NCI-H526 treated with DMSO at 0.1 percent for 48 hours (cell line): Measurements from ENCODE around the gene KMO.

Source experiments
- DNase-seq: peaks from one replicate; lab custom pipeline; 2025; lab: John Stamatoyannopoulos, UW

Gene KMO

DNA sequence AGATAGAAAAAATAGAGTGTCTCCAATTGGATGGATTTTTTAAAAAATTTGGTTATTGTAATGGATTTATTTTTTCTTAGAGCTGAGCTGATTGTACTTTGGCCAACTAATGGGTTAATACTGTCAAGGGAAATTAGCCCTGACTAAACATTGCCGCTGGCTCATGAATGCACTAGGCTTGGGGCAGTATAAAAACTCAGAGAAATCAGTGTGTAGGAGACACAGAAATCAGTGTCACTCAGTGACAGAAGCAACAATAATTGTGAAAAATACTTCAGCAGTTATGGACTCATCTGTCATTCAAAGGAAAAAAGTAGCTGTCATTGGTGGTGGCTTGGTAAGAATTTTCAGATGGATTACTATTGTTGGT lies at the start of gene KMO:
Gene KMO, plus strand, starts transcription at position 217 of the 370 bp plus-strand sequence. Its CDS starts 67 bp downstream, at position 284.
- no peak for DNase-seq

- DNase-seq: no peak
Observed at GRCh38 chr1:241482761-241483250, 49.4 kb upstream of the KMO start.

DNA sequence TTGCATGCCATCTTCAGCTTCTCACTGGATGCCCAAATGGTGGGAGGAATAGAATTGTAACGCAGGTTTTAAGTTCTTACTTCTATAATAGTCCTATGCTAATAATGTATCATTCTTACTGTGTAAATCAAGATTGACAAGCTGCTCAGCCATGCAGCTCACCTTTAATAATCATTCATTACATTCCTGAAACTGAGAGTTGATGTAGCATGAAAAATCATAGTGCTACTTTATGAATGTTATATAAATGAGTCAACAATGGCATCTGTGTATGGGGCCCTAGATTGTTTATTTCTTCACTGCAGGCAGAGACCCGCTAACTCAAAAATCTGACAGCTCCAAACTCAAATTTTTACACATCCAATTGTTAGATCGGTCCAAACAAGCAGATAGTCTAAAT lies 47.0 kb upstream of the KMO start:
- DNase-seq: no peak

DNA sequence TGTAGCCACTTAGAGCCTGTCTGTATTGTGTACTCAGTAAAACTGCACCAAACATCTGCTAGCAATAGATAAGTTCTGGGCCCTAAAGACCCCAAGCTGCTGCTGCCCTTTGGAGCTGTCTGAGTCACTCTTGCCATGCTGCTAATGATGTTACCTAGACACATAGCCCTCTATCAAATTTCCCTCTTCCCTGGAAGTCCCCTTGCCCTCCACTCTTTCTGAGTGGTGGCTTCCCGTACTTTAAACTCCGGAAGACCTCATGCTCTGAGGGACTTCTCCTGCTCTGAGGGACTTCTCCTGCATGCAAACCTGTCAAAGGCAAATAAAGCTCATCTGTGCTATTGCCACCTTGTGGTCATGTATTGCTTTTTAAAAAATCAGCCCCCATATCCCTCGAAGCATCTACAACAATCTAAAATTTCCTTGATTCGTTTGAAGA lies 46.6 kb upstream of the KMO start:
- no peak for DNase-seq

- DNase-seq: no peak
Observed at GRCh38 chr1:241488739-241489138, 43.4 kb upstream of the KMO start.

DNA sequence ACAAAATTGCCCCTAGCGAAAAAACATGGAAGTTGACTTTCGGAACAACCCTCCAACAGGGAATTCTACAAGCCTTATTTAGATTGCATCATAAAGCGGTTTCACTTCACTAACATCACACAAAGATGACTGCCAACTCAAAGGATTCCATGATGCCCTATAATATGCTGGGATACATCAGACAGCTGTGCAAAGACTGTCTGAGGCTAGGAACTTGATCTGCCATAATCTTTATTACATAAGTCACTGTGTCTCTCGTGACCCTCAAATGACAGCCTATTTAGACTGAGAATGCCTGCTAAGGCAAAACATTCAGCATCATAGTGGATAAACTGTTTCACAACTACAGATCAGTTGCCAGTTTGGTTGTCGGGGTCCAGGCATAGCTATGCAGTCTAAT lies 36.4 kb upstream of the KMO start:
- no peak for DNase-seq

- DNase-seq: no peak
Observed at GRCh38 chr1:241499910-241500309, 32.3 kb upstream of the KMO start.

GRCh38 chr1:241503444-241503843 lies 28.7 kb upstream of the KMO start:
- DNase-seq: no peak

- DNase-seq: no peak
Observed at GRCh38 chr1:241507189-241507863, 24.9 kb upstream of the KMO start.

DNA sequence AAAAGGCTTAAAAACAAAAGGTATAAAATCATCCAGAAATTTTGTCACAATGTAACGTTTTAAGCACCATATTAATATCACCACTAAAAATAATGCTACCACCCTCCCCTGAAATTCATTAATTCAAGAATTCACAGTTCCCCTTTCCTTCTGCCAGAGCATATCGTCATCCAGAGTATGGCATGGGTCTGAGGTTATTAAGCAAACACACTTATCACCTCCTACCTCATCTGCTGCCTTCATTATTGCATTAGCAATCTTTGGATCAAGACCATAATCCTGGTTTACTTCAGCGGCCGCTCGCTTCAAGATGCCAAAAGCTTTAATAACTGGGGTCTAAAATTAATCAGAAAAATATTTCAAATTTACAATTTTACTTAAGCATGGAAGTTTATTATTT lies 18.8 kb upstream of the KMO start:
- no peak for DNase-seq

DNA sequence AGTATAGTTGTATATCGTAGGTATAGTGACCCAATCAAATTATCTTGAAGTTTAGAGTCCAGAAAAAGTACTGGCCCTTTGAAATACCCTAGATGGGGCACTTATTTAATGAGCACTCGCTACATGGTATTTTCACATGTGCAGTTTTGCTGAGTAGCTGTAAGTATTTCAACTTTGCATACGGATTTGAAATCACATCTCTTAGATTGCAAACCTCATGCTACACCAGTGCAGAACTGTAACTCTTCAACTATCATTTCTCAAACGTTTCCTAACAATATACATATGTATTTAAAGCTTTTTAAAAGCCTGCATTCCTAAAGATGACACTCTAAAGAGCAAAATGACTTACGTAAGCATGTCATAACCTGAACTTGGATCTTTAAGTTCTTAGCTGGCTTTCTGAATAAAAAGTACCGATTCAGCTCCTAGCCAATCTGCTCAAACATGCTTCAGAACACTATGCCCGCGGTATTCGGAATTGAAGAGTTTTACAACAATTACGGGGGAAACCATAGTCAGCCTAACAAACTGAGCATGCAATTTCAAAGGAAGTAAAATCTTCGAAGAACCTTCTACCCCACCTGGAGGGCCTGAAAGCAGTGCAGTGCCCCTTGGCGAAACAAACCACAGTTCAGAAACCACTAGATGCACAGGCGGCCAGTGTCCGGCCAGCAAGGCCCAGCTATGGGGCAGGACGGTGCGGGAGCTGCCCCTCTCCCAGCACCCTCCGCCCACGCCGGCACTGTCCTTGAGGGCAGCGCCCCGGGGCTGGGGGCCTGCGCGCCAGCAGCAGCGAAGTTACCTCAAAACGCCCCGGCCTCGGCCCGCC lies 13.5 kb upstream of the KMO start:
- no peak for DNase-seq

GRCh38 chr1:241519308-241520079 lies 12.7 kb upstream of the KMO start, which contains the start of gene FH:
Gene FH (minus strand): TSS chr1:241519755. CDS start chr1:241519722, 33 bp downstream.
- DNase-seq: peak; percentile 92

- no peak for DNase-seq
Observed at GRCh38 chr1:241520080-241520465, 12.1 kb upstream of the KMO start.

- no peak for DNase-seq
Observed at GRCh38 chr1:241521718-241522117, 10.5 kb upstream of the KMO start.

GRCh38 chr1:241525026-241525425 lies 7.2 kb upstream of the KMO start:
- DNase-seq: no peak

GRCh38 chr1:241527146-241527545 lies 5.0 kb upstream of the KMO start:
- no peak for DNase-seq

DNA sequence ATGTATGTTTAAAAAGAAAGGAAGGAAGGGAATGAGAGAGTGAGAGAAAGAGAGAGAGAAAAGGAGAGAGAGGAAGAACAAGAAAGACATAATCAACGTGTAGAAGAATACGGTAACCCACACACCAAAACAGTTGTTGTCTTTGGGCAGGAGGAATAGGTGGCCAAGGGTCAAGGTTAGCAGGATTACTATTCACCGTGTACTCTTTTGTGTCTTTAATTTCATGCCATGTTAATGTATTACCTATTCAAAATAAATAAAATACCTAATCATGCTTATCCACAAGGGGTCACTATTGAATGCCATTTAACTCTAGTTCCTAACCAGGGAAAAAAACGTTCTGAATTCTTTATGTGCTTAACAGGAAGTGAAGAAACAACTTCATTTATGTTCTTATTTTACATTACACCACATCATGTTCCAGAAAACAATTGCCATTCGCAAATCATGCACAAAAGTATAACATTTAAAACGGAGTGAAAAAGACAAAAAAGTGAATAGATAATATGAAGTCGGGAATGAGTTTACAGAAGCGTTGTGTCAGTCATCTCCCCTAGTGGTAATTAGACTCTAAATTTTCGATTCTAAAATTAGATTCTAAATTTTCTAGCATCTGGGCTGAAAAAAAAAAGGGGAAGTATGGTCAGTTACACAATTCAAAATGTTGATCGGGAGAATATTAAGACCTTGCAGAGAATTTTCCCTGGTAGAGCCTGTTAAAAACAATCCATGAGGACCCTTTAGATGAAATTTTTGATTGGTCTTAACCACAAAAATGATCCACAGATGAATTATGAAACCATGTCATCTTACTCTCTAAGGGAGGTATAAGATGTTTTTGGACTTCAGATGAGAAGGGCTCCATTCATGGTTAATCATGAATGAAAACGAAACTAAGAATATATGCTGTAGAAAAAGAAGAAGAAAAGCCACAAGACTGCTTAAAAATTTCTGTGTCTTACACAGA lies 700 bp upstream of the KMO start:
- peak; percentile 78 for DNase-seq

DNA sequence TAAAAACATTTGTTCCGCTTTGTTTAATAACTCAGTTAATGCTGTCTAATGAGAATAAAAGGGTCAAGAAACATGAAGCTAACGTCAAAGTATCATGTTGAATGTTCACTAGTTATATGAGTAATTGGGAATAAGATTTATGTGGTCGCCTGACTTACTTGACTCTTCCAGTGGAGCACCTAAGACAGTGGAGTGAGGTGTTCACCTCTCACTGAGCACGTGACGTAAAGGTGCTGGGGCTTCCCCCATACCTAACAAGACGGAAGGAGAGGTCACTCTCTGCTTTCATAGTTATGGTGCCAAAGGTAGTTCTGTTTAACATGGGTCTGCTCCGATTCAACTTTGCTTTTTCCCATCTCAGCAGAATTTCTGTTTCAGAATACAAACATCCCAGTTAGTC lies 686 bp downstream of the KMO start:
- DNase-seq: no peak

GRCh38 chr1:241533326-241534115 lies 1.3 kb downstream of the KMO start:
- no peak for DNase-seq

- DNase-seq: no peak
Observed at GRCh38 chr1:241536304-241536703, 4.1 kb downstream of the KMO start.
